ENCODE data around the gene METAP1.

DNA sequence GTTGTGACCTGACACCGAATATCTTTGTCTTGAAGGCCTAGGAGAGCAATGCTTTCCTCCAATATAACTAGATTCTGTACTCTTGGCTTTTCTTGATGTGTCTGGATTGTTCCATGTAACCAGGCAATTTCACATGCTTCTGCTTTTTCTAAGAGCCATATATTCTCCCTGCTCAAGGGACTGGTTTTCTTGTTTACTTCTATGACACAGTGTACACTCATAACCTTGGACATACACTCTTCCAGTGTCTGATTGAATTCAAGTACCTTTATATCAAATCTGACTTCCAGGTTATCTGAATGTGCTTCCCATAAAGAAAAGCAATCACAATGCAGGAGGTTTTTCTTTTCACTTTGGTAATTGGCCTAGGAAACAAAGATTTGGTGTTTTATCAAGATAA is 49.2 kb upstream of the METAP1 start:
- TF ChIP-seq, protein P1, sequence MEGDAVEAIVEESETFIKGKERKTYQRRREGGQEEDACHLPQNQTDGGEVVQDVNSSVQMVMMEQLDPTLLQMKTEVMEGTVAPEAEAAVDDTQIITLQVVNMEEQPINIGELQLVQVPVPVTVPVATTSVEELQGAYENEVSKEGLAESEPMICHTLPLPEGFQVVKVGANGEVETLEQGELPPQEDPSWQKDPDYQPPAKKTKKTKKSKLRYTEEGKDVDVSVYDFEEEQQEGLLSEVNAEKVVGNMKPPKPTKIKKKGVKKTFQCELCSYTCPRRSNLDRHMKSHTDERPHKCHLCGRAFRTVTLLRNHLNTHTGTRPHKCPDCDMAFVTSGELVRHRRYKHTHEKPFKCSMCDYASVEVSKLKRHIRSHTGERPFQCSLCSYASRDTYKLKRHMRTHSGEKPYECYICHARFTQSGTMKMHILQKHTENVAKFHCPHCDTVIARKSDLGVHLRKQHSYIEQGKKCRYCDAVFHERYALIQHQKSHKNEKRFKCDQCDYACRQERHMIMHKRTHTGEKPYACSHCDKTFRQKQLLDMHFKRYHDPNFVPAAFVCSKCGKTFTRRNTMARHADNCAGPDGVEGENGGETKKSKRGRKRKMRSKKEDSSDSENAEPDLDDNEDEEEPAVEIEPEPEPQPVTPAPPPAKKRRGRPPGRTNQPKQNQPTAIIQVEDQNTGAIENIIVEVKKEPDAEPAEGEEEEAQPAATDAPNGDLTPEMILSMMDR (IDR thresholded peaks at IDR 0.05): no peak
- TF ChIP-seq EHMT2 (IDR thresholded peaks at IDR 0.05; ENCODE audit: low read depth) (no peak), EP300 (IDR thresholded peaks at IDR 0.05) (no peak), HES2 (IDR thresholded peaks at IDR 0.05) (no peak), POLR2A (IDR thresholded peaks at IDR 0.05; ENCODE audit: low read length) (no peak), CHD2 (IDR thresholded peaks at IDR 0.05; ENCODE audit: low read length, partially characterized antibody) (no peak), CEBPB (IDR thresholded peaks at IDR 0.05) (no peak)
- TF ChIP-seq, protein P2, sequence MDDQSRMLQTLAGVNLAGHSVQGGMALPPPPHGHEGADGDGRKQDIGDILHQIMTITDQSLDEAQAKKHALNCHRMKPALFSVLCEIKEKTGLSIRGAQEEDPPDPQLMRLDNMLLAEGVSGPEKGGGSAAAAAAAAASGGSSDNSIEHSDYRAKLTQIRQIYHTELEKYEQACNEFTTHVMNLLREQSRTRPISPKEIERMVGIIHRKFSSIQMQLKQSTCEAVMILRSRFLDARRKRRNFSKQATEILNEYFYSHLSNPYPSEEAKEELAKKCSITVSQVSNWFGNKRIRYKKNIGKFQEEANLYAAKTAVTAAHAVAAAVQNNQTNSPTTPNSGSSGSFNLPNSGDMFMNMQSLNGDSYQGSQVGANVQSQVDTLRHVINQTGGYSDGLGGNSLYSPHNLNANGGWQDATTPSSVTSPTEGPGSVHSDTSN (IDR thresholded peaks at IDR 0.05): no peak

All from A549 (cell line).